Naive thymus-derived CD8-positive, alpha-beta T cell (primary cell): ENCODE results near the gene HIP1R. TPM values are rescaled to one million over a fixed set of nuclear protein-coding genes. Genes with fewer than 3 reads are reported as not detected.
A peak's percentile ranks its signal among the peaks of the same experiment; 100 is the strongest.
"Not testable (repeated sequence)": the region's sequence is repeated elsewhere in the genome, so short reads cannot be mapped to it uniquely, and the experiment has no call there.

ENCODE experiments used
- ATAC-seq, 2 donors: fragments of 150-1000 bp; cut with Tn5 transposase in 1 of 2; sonication (Bioruptor Pico), chemical (Tn5 transposase) in 1 of 2; 1 replicate in 1 of 2; 2 replicates in 1 of 2; pipeline ENCODE4 v1.10.0; 2021; ENCODE audit warnings: mild to moderate bottlenecking in 2 of 2, moderate library complexity in 2 of 2
- POLR2A ChIA-PET: fragments of 350-600 bp; sonication (Branson Sonifier 250); formaldehyde crosslinking; loops from one replicate; lab custom pipeline; 2021; ENCODE audit warnings: antibody characterized with exemption; lab: Charles Lee
- DNase-seq, 10 donors: peaks; one replicate each; pipeline versions ENCODE4 v3.0.0 to v3.0.0-alpha.2; 2020 to 2022
- H3K27ac Mint-ChIP-seq, 10 donors: one replicate each; pipeline ENCODE4 v1.8.0; 2020 to 2022; ENCODE audit warnings: mild to moderate bottlenecking in 10 of 10, mixed read lengths in 10 of 10, moderate library complexity in 4 of 10, inconsistent platforms in 1 of 10
- H3K27me3 Mint-ChIP-seq, 5 donors: one replicate each; pipeline ENCODE4 v1.8.0; 2021 to 2022; ENCODE audit warnings: mixed read lengths in 5 of 5
- H3K36me3 Mint-ChIP-seq, 3 donors: one replicate each; pipeline ENCODE4 v1.8.0; 2020 to 2022; ENCODE audit warnings: mixed read lengths in 3 of 3, mild to moderate bottlenecking in 2 of 3, inconsistent platforms in 1 of 3
- H3K4me1 Mint-ChIP-seq, 4 donors: one replicate each; pipeline ENCODE4 v1.8.0; 2021 to 2022; ENCODE audit warnings: mixed read lengths in 4 of 4
- H3K4me3 Mint-ChIP-seq, 10 donors: one replicate each; pipeline ENCODE4 v1.8.0; 2020 to 2022; ENCODE audit warnings: mild to moderate bottlenecking in 10 of 10, mixed read lengths in 10 of 10, moderate library complexity in 6 of 10, inconsistent platforms in 1 of 10
- H3K9me3 Mint-ChIP-seq, 9 donors: one replicate each; pipeline ENCODE4 v1.8.0; 2020 to 2022; ENCODE audit warnings: mixed read lengths in 9 of 9, mild to moderate bottlenecking in 3 of 9, inconsistent platforms in 1 of 9, moderate library complexity in 1 of 9
- polyA plus RNA-seq, 3 donors: library from polyadenylated mRNA; unstranded; fragments of 300-500 nt; fragmentation: Illumina TruSeq; gene quantifications; one replicate each; pipeline ENCODE4 v1.2.3, GENCODE V29; 2021
- total RNA-seq, 8 experiments: library from RNA in 2 of 8; stranded (reverse) in 2 of 8; gene quantifications; one replicate each; pipeline ENCODE4 v1.2.3 and lab custom pipeline; 2021 to 2026

The HIP1R gene
- total and polyA plus RNA-seq, 5 experiments from 2014 or later, result 4.7 to 144 (median 16.7) TPM

DNA sequence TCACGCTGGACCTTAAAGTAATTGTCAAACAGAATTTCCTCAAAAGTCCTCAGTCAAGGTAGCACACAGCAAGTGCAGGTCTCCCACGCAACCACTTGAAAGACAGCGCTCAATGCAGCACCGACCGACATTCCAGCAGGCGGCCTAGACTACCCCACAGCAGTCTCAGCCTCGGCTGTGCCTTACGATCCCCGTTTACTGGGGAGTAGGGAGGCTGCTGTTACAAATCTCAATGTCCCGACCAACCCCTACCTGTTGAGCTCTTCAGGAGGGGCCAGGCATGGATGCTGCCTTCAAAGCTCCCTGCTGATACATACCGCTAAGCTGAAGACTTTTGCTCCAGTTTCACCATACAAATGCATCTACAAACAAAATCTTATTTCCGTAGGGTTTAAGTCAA, 38.8 kb downstream of the HIP1R start:
- Mint-ChIP-seq H3K36me3 (peaks cover 0 to 30% (median 4%) of the 10 kb centered on the region in 3 donors), H3K4me3 (peak overlapping the region; percentile 55 to 93 (median 75)), H3K27ac (peak overlapping the region; percentile 15 to 94 (median 82)), H3K9me3 (no peaks in the 10 kb centered on the region), H3K27me3 (no peaks in the 10 kb centered on the region), H3K4me1 (peaks cover 35 to 99% (median 85%) of the 10 kb centered on the region in 4 donors)
- ATAC-seq (peak; percentile 86), DNase-seq (peak in 7 of 10 donors; percentile 57 to 79 (median 63))
- POLR2A ChIA-PET, result interaction anchor here (1.0 to 2.1 kb wide), 3 partner anchors 14 to 79 kb away, joined by 5 to 11 read pairs (median 7); no protein-coding TSS in a partner anchor

DNA sequence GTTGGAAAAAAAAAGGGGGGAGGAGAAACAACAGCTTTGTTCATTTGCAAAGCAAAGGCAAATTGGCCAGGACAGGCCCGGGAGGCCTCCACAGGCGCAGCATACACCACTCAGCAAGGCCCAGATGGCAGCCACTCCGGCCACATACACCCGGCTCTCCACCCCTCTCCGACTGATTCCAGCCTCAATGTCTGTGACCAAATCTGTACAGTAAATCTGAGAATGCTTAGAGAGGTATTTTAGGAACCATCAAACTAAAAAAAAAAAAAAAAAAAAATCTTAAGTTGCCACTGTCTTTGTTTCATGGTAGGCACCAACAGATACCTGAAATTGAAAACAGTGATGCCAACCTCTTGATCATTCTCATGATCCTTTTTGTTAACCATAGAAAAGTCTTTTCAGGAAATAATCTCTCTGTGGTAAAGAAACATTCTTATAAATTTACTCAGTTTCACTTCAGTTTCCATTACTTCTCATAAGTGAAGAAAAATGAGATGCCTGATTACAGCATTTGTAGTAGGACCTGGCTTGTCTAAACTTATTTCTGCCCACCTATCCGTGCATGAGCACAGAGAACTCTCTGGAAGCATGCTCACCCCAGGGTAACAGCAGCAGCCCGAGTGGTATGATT, 40.4 kb downstream of the HIP1R start:
- ATAC-seq (no peak), DNase-seq (no peak)
- no peaks in the 10 kb centered on the region for H3K9me3 Mint-ChIP-seq
- H3K27me3 Mint-ChIP-seq, result no peaks in the 10 kb centered on the region
- peaks cover 48 to 99% (median 94%) of the 10 kb centered on the region in 4 donors for H3K4me1 Mint-ChIP-seq
- POLR2A ChIA-PET, result interaction anchor here (0.6 to 2.1 kb wide), 5 partner anchors 12 to 40 kb away, joined by 3 to 11 read pairs (median 7); no protein-coding TSS in a partner anchor
- H3K27ac Mint-ChIP-seq, result peak overlapping the region; percentile 43 to 85 (median 72)
- H3K36me3 Mint-ChIP-seq, result peaks cover 0 to 23% (median under 1%) of the 10 kb centered on the region in 3 donors
- peak overlapping the region in 6 of 10 donors; percentile 14 to 61 (median 38) for H3K4me3 Mint-ChIP-seq

DNA sequence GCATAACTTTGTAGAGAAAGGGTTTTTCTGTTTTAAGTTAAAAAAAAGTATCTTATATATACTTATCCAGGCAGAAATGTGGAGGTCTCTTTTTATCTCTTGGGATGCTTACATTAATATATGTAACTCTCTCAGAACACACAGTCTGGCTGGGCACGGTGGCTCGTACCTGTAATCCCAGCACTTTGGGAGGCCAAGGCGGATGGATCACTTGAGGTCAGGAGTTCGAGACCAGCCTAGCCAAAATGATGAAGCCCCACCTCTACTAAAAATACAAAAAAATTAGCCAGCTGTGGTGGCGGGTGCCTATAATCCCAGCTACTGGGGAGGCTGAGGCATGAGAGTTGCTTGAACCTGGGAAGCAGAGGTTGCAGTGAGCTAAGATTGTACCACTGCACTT, 41.0 kb downstream of the HIP1R start:
- Mint-ChIP-seq H3K4me1 (peaks cover 53 to 99% (median 95%) of the 10 kb centered on the region in 4 donors), H3K4me3 (peak overlapping the region in 4 of 10 donors; percentile 19 to 61 (median 55)), H3K27ac (peak overlapping the region in 8 of 10 donors; percentile 43 to 85 (median 74)), H3K36me3 (peaks cover 0 to 25% (median 0%) of the 10 kb centered on the region in 3 donors)
- not testable (repeated sequence) for H3K27me3 Mint-ChIP-seq, ATAC-seq, H3K9me3 Mint-ChIP-seq, DNase-seq
- POLR2A ChIA-PET, result interaction anchor here (0.6 to 2.0 kb wide), 3 partner anchors 12 to 40 kb away, joined by 3 to 8 read pairs (median 5); no protein-coding TSS in a partner anchor

DNA sequence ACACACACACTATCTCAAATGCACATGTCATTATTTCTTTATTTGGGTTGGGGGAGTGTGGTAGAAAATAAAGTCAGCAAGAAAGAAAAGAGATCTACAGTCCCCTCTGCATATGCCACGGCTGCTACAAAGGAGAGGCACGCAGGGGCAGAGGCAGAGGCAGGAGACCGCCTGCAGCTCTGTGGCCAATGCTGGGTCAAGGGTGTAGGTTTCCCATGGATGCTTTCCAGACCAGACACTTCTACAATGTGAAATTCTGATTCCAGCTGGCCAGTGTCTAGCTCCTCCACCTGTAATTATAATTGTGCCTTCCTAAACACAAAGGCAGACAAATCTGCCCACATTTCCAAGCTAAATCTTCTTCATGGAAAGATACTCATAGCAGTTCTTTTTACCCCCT, 41.5 kb downstream of the HIP1R start:
- H3K27me3 Mint-ChIP-seq, result no peaks in the 10 kb centered on the region
- H3K4me1 Mint-ChIP-seq, result peaks cover 55 to 99% (median 94%) of the 10 kb centered on the region in 4 donors
- no peak for DNase-seq
- H3K9me3 Mint-ChIP-seq, result no peaks in the 10 kb centered on the region
- H3K4me3 Mint-ChIP-seq, result peak overlapping the region in 2 of 10 donors; percentile 16 to 38
- ATAC-seq, result no peak
- POLR2A ChIA-PET, result interaction anchor here (0.6 to 2.0 kb wide), 3 partner anchors 12 to 41 kb away, joined by 3 to 8 read pairs (median 5); no protein-coding TSS in a partner anchor
- H3K27ac Mint-ChIP-seq, result peak overlapping the region in 9 of 10 donors; percentile 16 to 76 (median 43)
- H3K36me3 Mint-ChIP-seq, result peaks cover 0 to 23% (median 0%) of the 10 kb centered on the region in 3 donors

DNA sequence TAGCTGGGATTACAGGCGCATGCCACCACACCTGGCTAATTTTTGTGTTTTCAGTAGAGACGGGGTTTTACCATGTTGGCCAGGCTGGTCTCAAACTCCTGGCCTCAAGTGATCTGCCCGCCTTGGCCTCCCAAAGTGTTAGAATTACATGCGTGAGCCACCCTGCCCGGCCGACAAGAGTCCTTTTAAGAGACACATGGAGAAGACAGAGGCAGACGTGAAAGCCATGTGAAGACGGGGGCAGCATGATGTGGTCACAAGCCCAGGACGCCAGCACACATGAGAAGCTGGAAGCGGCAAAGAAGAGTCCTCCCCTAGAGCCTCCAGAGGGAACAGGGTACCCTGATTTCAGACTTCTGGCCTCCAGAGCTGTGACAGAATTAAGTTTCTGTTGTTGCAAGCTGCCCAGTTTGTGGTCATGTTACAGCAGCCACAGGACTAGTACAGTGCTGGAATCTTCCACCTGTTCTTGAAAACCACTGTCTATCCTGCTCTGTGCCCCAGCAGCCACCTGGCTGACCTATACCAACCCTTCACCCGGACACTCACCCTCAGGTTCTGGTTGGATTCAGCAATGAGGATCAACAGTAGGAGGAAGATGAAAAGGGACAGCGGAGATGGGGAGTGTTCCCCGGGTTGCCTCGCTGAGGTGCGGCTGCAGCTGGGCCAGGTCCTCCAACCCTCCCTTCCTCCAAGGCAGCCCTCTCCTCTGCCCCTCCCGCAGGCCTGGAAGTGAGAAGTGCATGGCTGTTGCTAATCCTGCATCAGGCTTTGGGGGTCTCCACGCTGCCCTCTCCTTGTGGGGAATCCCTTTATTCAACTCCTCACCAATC, 43.7 kb downstream of the HIP1R start:
- DNase-seq, result no peak
- POLR2A ChIA-PET, result interaction anchor here (0.7 to 2.3 kb wide), 4 partner anchors 13 to 16 kb away, joined by 4 to 7 read pairs (median 6); partner anchors contain the start of gene VPS37B

DNA sequence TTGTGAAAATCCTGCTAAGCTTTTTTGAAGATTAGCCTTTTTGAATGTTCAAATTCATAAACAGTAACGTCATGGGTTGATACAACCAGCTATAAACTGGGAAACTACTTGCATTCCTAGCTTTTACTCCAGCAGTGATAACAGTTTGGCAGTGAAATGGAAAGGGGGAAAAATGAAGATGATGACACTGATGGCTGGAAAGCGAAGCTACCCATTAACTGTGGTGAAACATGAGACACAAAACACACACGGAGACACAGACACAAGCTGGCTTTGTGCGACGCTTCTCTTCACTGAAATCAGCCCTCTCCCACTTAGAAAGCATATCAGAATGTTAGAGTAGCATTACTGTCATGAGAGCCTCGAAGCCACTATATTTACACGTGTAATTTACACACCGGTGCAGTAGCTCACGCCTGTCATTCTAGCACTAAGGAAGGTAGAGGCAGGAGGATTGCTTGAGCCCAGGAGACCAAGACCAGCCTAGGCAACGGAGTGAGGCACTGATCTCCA, 45.0 kb downstream of the HIP1R start:
- H3K4me3 Mint-ChIP-seq, result peak overlapping the region in 6 of 10 donors; percentile 7 to 49 (median 33)
- DNase-seq, result no peak
- H3K9me3 Mint-ChIP-seq, result no peaks in the 10 kb centered on the region
- peaks cover 0 to 20% (median 0%) of the 10 kb centered on the region in 3 donors for H3K36me3 Mint-ChIP-seq
- peak overlapping the region; percentile 55 to 89 (median 80) for H3K27ac Mint-ChIP-seq
- peaks cover 47 to 100% (median 92%) of the 10 kb centered on the region in 4 donors for H3K4me1 Mint-ChIP-seq
- POLR2A ChIA-PET, result interaction anchor here (0.6 to 2.3 kb wide), 8 partner anchors 8 to 24 kb away, joined by 3 to 11 read pairs (median 5); partner anchors contain the start of gene VPS37B
- no peaks in the 10 kb centered on the region for H3K27me3 Mint-ChIP-seq
- ATAC-seq, result no peak

More for the DNA sequence above, 43.7 kb downstream of the HIP1R start:
- Mint-ChIP-seq H3K36me3 (peaks cover 0 to 20% (median 0%) of the 10 kb centered on the region in 3 donors), H3K4me3 (peak overlapping the region in 9 of 10 donors; percentile 2 to 85 (median 52)), H3K9me3 (no peaks in the 10 kb centered on the region), H3K27ac (peak overlapping the region in 9 of 10 donors; percentile 34 to 90 (median 81)), H3K4me1 (peaks cover 49 to 99% (median 94%) of the 10 kb centered on the region in 4 donors), H3K27me3 (no peaks in the 10 kb centered on the region)
- ATAC-seq, result no peak

DNA sequence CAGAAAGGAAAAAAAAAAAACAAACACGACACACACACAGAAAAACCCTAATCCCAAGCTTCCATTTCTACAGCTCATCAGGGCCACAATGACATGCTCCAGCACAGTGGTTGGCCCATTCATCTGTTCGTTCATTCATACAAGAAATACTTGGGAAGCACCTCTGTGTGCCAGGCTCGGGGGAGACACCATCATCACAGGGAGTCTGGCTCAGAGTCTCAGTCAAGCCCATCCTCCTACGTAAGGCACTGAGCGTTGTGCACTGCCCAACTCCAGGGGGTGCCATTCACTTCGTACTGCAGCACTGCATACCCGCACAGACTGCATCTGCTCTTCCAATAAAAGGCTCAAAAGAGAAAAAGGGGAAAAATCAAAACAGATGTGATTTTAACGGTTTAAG, 45.4 kb downstream of the HIP1R start:
- Mint-ChIP-seq H3K4me1 (peaks cover 47 to 95% (median 88%) of the 10 kb centered on the region in 4 donors), H3K27me3 (no peaks in the 10 kb centered on the region), H3K27ac (peak overlapping the region; percentile 55 to 89 (median 80)), H3K4me3 (peak overlapping the region in 8 of 10 donors; percentile 4 to 49 (median 34)), H3K36me3 (peaks cover 0 to 20% (median 0%) of the 10 kb centered on the region in 3 donors), H3K9me3 (no peaks in the 10 kb centered on the region)
- no peak for DNase-seq
- peak; percentile 56 to 61 for ATAC-seq
- POLR2A ChIA-PET, result interaction anchor here (0.8 to 2.3 kb wide), 7 partner anchors 8 to 23 kb away, joined by 3 to 11 read pairs (median 5); partner anchors contain the start of gene VPS37B

DNA sequence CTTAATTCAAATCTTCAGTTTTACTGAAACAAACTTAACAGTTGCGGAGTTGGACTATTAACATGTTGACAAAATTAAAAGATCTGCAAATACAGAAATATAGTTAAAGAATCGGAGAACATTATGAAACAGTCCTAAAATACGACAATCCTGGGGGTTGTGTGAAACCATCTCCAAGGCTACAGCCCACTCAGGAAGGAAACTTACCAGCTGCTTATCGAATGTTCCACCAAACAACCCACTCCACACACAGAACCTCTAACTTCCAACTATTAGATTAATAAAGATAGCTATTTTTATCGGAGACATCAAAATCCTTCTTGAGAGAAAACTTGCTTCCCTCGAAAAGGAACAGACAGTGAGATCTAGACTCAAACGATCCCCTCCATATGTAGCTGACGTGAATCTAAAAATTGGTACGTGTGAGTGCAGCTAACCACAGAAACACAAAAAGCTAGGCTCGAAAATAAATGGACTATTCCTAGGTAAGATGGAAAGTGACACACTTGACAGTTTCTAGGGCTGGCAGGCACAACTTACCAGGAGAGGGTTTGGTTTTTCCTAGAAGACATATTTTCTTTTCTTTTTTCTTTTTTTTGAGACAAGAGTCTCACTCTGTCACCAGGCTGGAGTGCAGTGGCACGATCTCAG, 47.8 kb downstream of the HIP1R start:
- ATAC-seq, result no peak
- Mint-ChIP-seq H3K9me3 (no peaks in the 10 kb centered on the region), H3K4me1 (peaks cover 51 to 94% (median 85%) of the 10 kb centered on the region in 4 donors), H3K27me3 (no peaks in the 10 kb centered on the region), H3K27ac (peak overlapping the region; percentile 40 to 84 (median 67)), H3K36me3 (peaks cover 0 to 12% (median 0%) of the 10 kb centered on the region in 3 donors), H3K4me3 (peak overlapping the region in 8 of 10 donors; percentile 4 to 50 (median 40))
- no peak for DNase-seq
- POLR2A ChIA-PET, result interaction anchor here (0.7 to 2.1 kb wide), 5 partner anchors 11 to 108 kb away, joined by 3 to 8 read pairs (median 5); partner anchors contain the start of gene VPS37B

DNA sequence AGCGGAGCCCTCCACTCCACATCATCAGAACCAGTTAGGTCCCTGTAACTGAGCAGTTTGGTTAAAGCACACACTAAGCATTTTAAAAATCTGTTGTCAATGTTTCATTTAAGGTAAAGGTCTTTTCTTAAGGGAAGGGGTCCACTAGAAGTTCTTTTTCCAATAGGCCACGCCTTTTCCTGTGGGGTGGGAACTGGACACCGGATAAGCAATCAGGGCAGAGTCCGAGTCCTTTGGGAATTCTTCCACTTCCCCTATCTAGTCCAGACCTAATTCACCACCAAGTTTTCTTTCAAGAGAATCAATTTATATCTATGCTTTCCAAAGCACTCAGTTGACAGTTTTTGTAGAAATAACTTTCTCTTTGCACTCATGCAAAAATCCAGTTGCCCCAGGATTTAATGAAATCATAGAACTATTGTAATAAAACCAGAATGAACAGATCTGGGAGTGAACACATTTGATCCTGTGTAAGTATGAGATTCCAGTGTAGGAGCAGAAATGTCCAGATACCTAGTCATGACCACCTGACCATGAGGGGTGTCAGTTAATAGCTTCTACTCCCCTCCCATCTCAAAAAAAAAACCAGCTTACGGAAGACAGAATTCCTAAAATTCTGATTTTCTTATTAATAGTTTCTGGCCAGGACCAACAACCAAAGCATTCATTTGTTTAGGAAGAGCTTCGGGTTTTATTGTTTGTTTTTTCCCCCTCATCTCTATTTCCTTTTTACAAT, 49.0 kb downstream of the HIP1R start:
- peak overlapping the region in 9 of 10 donors; percentile 3 to 84 (median 40) for H3K27ac Mint-ChIP-seq

DNA sequence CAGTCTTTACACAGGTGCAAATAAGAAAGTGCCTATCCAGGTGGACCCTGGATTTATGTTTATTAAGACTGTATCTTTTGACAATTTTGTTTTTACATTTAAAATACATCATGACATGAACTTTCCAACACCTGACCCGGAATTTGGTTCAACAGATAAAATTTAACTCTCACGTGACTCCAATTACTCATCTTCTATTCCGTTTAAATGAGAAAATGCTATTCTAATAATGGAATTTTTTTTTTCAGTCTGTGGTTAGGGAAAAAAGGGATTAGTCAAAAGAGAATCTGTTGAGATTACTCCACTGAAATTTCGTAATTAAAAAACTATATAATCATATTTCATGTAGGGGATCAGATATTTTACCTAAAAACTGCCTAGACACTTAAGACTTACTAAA, 49.6 kb downstream of the HIP1R start:
- ATAC-seq, result no peak
- H3K4me1 Mint-ChIP-seq, result peaks cover 46 to 94% (median 86%) of the 10 kb centered on the region in 4 donors
- H3K4me3 Mint-ChIP-seq, result peak overlapping the region in 1 of 10 donors; percentile 32
- DNase-seq, result no peak
- no peaks in the 10 kb centered on the region for H3K9me3 Mint-ChIP-seq
- peaks cover 0 to 7% (median 0%) of the 10 kb centered on the region in 3 donors for H3K36me3 Mint-ChIP-seq
- H3K27me3 Mint-ChIP-seq, result no peaks in the 10 kb centered on the region
- POLR2A ChIA-PET, result interaction anchor here (0.5 to 2.1 kb wide), 2 partner anchors 14 to 61 kb away, joined by 3 to 7 read pairs; no protein-coding TSS in a partner anchor
- no peak overlapping the region for H3K27ac Mint-ChIP-seq

More for the DNA sequence above, 49.0 kb downstream of the HIP1R start:
- Mint-ChIP-seq H3K4me1 (peaks cover 50 to 94% (median 86%) of the 10 kb centered on the region in 4 donors), H3K27me3 (no peaks in the 10 kb centered on the region), H3K36me3 (peaks cover 0 to 12% (median 0%) of the 10 kb centered on the region in 3 donors), H3K4me3 (peak overlapping the region in 4 of 10 donors; percentile 24 to 54 (median 47)), H3K9me3 (no peaks in the 10 kb centered on the region)
- ATAC-seq (no peak), DNase-seq (no peak)
- POLR2A ChIA-PET, result interaction anchor here (0.5 to 2.1 kb wide), 3 partner anchors 11 to 62 kb away, joined by 3 to 8 read pairs (median 7); partner anchors contain the start of gene VPS37B
